ENCODE measurements around the gene GCK.
A peak's percentile ranks its signal among the peaks of the same experiment; 100 is the strongest.

DNA sequence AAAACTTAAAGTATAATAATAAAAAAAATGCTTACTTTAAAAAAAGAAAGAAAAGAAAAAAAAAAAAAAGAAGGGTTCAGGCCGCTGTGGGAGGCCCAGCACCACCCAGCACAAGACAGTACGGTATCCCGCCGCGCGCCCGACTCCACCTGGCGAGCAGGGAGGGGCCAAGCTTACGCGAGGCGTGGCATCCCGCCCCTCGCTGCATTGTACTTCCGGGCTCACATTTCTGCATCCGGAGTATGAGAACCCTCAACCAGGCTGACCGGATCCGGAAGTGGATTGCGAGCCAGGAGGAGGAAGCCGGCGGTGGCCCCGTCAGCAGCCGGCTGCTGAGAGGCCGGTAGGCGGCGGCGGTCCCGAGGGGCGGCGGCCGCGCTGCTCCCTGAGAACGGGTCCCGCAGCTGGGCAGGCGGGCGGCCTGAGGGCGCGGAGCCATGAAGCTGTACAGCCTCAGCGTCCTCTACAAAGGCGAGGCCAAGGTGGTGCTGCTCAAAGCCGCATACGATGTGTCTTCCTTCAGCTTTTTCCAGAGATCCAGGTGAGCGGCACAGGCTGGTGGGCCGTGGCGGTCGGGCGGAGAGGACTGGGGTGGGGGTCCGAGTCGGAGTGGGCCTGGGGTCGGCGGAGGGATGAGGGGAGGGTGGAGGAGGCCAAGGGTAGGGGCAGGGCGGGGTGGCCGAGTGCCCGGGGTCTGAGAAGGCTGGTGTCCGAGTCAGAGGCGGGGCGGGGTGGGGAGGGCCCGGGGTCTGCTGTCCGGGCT, 11.6 kb upstream of the GCK start, which contains the start of gene YKT6:
- no peak for TF ChIP-seq EZH2phosphoT487 (conservative IDR thresholded peaks at IDR 0.05; ENCODE audit: low read length)
- TF ChIP-seq, protein P1, sequence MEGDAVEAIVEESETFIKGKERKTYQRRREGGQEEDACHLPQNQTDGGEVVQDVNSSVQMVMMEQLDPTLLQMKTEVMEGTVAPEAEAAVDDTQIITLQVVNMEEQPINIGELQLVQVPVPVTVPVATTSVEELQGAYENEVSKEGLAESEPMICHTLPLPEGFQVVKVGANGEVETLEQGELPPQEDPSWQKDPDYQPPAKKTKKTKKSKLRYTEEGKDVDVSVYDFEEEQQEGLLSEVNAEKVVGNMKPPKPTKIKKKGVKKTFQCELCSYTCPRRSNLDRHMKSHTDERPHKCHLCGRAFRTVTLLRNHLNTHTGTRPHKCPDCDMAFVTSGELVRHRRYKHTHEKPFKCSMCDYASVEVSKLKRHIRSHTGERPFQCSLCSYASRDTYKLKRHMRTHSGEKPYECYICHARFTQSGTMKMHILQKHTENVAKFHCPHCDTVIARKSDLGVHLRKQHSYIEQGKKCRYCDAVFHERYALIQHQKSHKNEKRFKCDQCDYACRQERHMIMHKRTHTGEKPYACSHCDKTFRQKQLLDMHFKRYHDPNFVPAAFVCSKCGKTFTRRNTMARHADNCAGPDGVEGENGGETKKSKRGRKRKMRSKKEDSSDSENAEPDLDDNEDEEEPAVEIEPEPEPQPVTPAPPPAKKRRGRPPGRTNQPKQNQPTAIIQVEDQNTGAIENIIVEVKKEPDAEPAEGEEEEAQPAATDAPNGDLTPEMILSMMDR (IDR thresholded peaks at IDR 0.05; ENCODE audit: insufficient read depth, low read length, poor library complexity, severe bottlenecking) = peak; percentile 59
